GM23338 (cell line): Measurements from ENCODE around the gene SOX11.

Source experiments
- CREB1 ChIP-seq: fragments of 250-450 bp; sonication (Bioruptor Pico); IDR thresholded peaks from 2 replicates; pipeline ENCODE4 v1.5.0; 2020; ENCODE audit warnings: low read depth, mild to moderate bottlenecking, moderate library complexity
- EZH2 ChIP-seq: fragments of 200-600 bp; sonication (generic); IDR thresholded peaks from one replicate; pipeline ENCODE4 v1.8.0; 2017; ENCODE audit warnings: antibody characterized with exemption, mild to moderate bottlenecking, low read depth; ENCODE audit not compliant: unreplicated experiment
- EZH2phosphoT487 ChIP-seq: fragments of 200-600 bp; sonication (generic); IDR thresholded peaks from one replicate; pipeline ENCODE4 v1.8.1; 2018; ENCODE audit warnings: antibody characterized with exemption; ENCODE audit not compliant: unreplicated experiment
- JUNB ChIP-seq: IDR thresholded peaks from one replicate; pipeline ENCODE4 v1.6.1; 2016; ENCODE audit warnings: antibody characterized with exemption; ENCODE audit not compliant: unreplicated experiment
- NANOG ChIP-seq: IDR thresholded peaks from 2 replicates; pipeline ENCODE4 v1.6.1; 2016; ENCODE audit warnings: antibody characterized with exemption, borderline replicate concordance
- POLR2AphosphoS5 ChIP-seq: IDR thresholded peaks from 2 replicates; pipeline ENCODE4 v1.6.1; 2016; ENCODE audit warnings: antibody characterized with exemption, low read depth
- TF ChIP-seq, protein P1 (sequence below), 2 experiments: fragments of 200-600 bp in 1 of 2; sonication (generic) in 1 of 2; conservative IDR thresholded peaks; 2 replicates each; pipeline versions ENCODE4 v1.5.1 to v1.6.1; 2016 to 2017; ENCODE audit warnings: antibody characterized with exemption in 2 of 2, low read depth in 2 of 2, mild to moderate bottlenecking in 2 of 2, moderate library complexity in 1 of 2

DNA sequence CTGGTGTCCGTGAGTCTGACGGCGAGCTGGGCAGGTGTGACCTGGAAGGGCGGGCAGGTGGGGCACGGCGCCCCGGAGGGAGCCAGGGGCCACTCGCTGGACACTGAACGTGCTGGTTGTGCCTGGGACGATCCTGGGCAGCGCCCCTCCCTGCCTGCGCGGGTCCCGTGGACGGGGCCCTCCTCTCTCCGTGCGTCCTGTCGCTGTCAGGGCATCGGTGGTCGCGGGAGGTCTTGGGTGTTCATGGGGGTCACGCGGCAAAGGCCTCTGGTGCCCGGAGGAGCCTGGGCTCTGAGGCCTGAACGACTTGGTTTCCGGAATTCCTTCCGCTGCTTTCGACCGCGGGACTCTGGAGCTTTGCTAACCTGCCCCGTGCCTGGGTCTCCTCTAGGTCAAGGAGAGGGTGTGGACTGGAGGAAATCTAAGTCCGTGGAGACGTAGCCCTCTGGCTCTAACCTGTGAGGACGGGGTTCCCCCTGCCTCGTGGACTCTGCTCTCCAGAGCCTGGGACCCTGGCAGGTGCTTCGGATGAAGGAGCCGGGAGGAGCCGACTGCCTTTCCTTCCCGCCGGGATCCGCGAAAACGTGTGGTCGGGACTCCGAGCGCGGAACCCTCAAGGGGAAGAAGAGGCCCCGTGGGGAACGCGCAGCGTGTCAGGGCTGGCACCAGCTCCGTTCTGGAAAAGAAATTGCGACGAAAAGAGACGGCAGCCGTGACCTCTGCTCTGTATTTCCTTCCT lies 14.7 kb downstream of the SOX11 start:
- TF ChIP-seq, protein P1, sequence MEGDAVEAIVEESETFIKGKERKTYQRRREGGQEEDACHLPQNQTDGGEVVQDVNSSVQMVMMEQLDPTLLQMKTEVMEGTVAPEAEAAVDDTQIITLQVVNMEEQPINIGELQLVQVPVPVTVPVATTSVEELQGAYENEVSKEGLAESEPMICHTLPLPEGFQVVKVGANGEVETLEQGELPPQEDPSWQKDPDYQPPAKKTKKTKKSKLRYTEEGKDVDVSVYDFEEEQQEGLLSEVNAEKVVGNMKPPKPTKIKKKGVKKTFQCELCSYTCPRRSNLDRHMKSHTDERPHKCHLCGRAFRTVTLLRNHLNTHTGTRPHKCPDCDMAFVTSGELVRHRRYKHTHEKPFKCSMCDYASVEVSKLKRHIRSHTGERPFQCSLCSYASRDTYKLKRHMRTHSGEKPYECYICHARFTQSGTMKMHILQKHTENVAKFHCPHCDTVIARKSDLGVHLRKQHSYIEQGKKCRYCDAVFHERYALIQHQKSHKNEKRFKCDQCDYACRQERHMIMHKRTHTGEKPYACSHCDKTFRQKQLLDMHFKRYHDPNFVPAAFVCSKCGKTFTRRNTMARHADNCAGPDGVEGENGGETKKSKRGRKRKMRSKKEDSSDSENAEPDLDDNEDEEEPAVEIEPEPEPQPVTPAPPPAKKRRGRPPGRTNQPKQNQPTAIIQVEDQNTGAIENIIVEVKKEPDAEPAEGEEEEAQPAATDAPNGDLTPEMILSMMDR (conservative IDR thresholded peaks at IDR 0.05; ENCODE audit: low read depth in 2 of 2): no peak
- TF ChIP-seq JUNB (no peak), POLR2AphosphoS5 (no peak), EZH2 (no peak), CREB1 (CRISPR knock-in tag) (no peak), EZH2phosphoT487 (no peak), NANOG (no peak)
